ENCODE measurements around the gene TFCP2L1. TPM values are rescaled to one million over a fixed set of nuclear protein-coding genes. Genes with fewer than 3 reads are reported as not detected.

Gene TFCP2L1
- total and polyA plus RNA-seq, 2 donors (not counting 3 experiments of a cell fraction or from before 2014, with no cell fraction given), result not detected

GRCh38 chr2:121286506-121286905, 1.5 kb upstream of the TFCP2L1 start:
- DNase-seq (ENCODE audit: low read depth, low spot score), result no peak
- ChIA-PET POLR2A (no interaction called here), CTCF (interaction anchor here (1.1 to 2.1 kb wide), 3 partner anchors 8 to 191 kb away, joined by 3 to 4 read pairs (median 4); no protein-coding TSS in a partner anchor)
- no peak overlapping the region for H2AFZ ChIP-seq (ENCODE audit: low read depth, low read length)
- BruUV-seq (replicated peaks), result no TSS peak
- no peaks in the 10 kb centered on the region for H3K36me3 ChIP-seq (ENCODE audit: control insufficient read depth in 2 of 2, extremely low read depth in 1 of 2, insufficient read depth in 2 of 2, low read length in 2 of 2)
- H4K20me1 ChIP-seq (replicated peaks; ENCODE audit: control insufficient read depth, extremely low read depth, insufficient read depth, low read length), result no peaks in the 10 kb centered on the region
- FAIRE-seq, result no peak
- H3K27ac ChIP-seq (ENCODE audit: insufficient read depth, low read depth, low read length), result no peak overlapping the region
- H3K4me3 ChIP-seq (replicated peaks in 1 of 3; ENCODE audit: insufficient read depth in 1 of 3, low read depth in 1 of 3, low read length in 3 of 3), result no peak overlapping the region
- intact Hi-C loops (cut with micrococcal nuclease), result no loop called here
- no peaks in the 10 kb centered on the region for H3K79me2 ChIP-seq (ENCODE audit: control insufficient read depth, insufficient read depth, low read length)
- H3K4me2 ChIP-seq (ENCODE audit: insufficient read depth, low read length), result no peak overlapping the region
- no peaks in the 10 kb centered on the region for H3K9me3 ChIP-seq (replicated peaks; ENCODE audit: control insufficient read depth, insufficient read depth, low read length)
- H3K27me3 ChIP-seq (ENCODE audit: control insufficient read depth in 2 of 2, insufficient read depth in 2 of 2, low read length in 2 of 2), result peaks cover 29 to 33% of the 10 kb centered on the region in 2 experiments
- H3K9ac ChIP-seq (replicated peaks; ENCODE audit: extremely low read depth, insufficient read depth, low read length), result no peak overlapping the region
- TF ChIP-seq POLR2A (IDR thresholded peaks at IDR 0.05; ENCODE audit: low read depth, low read length) (no peak), FOS (IDR thresholded peaks at IDR 0.05; ENCODE audit: borderline replicate concordance, insufficient read depth, low read length) (no peak), CTCF (IDR thresholded peaks at IDR 0.05; ENCODE audit: extremely low read depth in 1 of 2, insufficient read depth in 1 of 2, low read depth in 1 of 2, low read length in 2 of 2) (no peak), POLR2AphosphoS5 (IDR thresholded peaks at IDR 0.05; ENCODE audit: insufficient read depth, low read depth, low read length) (no peak), EZH2 (IDR thresholded peaks at IDR 0.05; ENCODE audit: borderline replicate concordance, low read depth, low read length, severe bottlenecking) (no peak), MYC (IDR thresholded peaks at IDR 0.05; ENCODE audit: low read depth, low read length) (no peak), JUN (IDR thresholded peaks at IDR 0.05; ENCODE audit: borderline replicate concordance, insufficient read depth, insufficient read length, low read depth) (no peak)
- no peaks in the 10 kb centered on the region for H3K4me1 ChIP-seq (ENCODE audit: control insufficient read depth, extremely low read depth, insufficient read depth, low read length)
- no peaks in the 10 kb centered on the region for H3K9me1 ChIP-seq (replicated peaks; ENCODE audit: control insufficient read depth, extremely low read depth, insufficient read depth, low read length)
- dilution Hi-C loops (cut with MboI; ENCODE audit: extremely low pct_ligation_motif_present, low sequenced_read_pairs), result no loop called here

Data from endothelial cell of umbilical vein (primary cell).